Loucy (cell line): ENCODE measurements around the gene CAP2.

Source experiments
- H2AFZ ChIP-seq: fragments of 200-600 bp; sonication (generic); 2 replicates; pipeline ENCODE4 v1.6.0; 2016; ENCODE audit warnings: antibody characterized with exemption, mild to moderate bottlenecking, low read length, moderate library complexity
- H3F3A ChIP-seq: fragments of 200-600 bp; 2 replicates; pipeline ENCODE4 v1.6.0; 2016; ENCODE audit warnings: antibody characterized with exemption, low read depth, mild to moderate bottlenecking
- H3K27me3 ChIP-seq: fragments of 200-600 bp; sonication (generic); 2 replicates; pipeline ENCODE4 v1.6.1; 2014; ENCODE audit warnings: low read length, mild to moderate bottlenecking; ENCODE audit not compliant: insufficient read depth, poor library complexity, severe bottlenecking
- H3K36me3 ChIP-seq: fragments of 200-600 bp; sonication (generic); 2 replicates; pipeline ENCODE4 v1.6.1; 2016; ENCODE audit warnings: low read length; ENCODE audit not compliant: insufficient read depth
- H3K4me1 ChIP-seq: fragments of 200-600 bp; sonication (generic); 2 replicates; pipeline ENCODE4 v1.5.1; 2014; ENCODE audit warnings: low read length, mild to moderate bottlenecking; ENCODE audit not compliant: insufficient read depth, poor library complexity, severe bottlenecking
- H3K4me2 ChIP-seq: fragments of 200-600 bp; sonication (generic); 2 replicates; pipeline ENCODE4 v1.6.0; 2014; ENCODE audit warnings: antibody characterized with exemption, low read length, low read depth, mild to moderate bottlenecking; ENCODE audit not compliant: poor library complexity, severe bottlenecking
- H3K4me3 ChIP-seq: fragments of 200-600 bp; sonication (generic); 2 replicates; pipeline ENCODE4 v1.5.1; 2014; ENCODE audit warnings: low read length, mild to moderate bottlenecking, mixed read lengths; ENCODE audit not compliant: poor library complexity, severe bottlenecking
- H3K79me2 ChIP-seq: fragments of 200-600 bp; sonication (generic); 2 replicates; pipeline ENCODE4 v1.6.1; 2014; ENCODE audit warnings: low read length; ENCODE audit not compliant: insufficient read depth
- H3K9ac ChIP-seq: fragments of 200-600 bp; sonication (generic); 2 replicates; pipeline ENCODE4 v1.6.0; 2014; ENCODE audit warnings: mild to moderate bottlenecking, low read depth, low read length, moderate library complexity; ENCODE audit not compliant: poor library complexity, severe bottlenecking
- H3K9me2 ChIP-seq: fragments of 200-600 bp; sonication (generic); replicated peaks from 2 replicates; pipeline ENCODE4 v1.6.1; 2016; ENCODE audit warnings: low read depth, low read length, mixed read lengths
- H3K9me3 ChIP-seq: fragments of 200-600 bp; sonication (generic); 2 replicates; pipeline ENCODE4 v1.6.1; 2014; ENCODE audit warnings: mild to moderate bottlenecking, antibody characterized with exemption, low read length, low read depth; ENCODE audit not compliant: insufficient read depth
- H4K20me1 ChIP-seq: fragments of 200-600 bp; sonication (generic); 2 replicates; pipeline ENCODE4 v1.6.0; 2014; ENCODE audit warnings: antibody characterized with exemption, low read length, mild to moderate bottlenecking; ENCODE audit not compliant: insufficient read depth, poor library complexity, severe bottlenecking
- CTCF ChIP-seq: fragments of 200-600 bp; sonication (generic); conservative IDR thresholded peaks from 2 replicates; pipeline ENCODE4 v1.5.1; 2014; ENCODE audit warnings: mild to moderate bottlenecking, antibody characterized with exemption, low read length
- EZH2phosphoT487 ChIP-seq: fragments of 200-600 bp; IDR thresholded peaks from 2 replicates; pipeline ENCODE4 v1.6.1; 2018; ENCODE audit warnings: antibody characterized with exemption, mild to moderate bottlenecking, moderate library complexity, borderline replicate concordance

CAP2 gene

GRCh38 chr6:17442196-17442595 lies 48.8 kb downstream of the CAP2 start:
- H3K9ac ChIP-seq: no peak overlapping the region
- no peaks in the 10 kb centered on the region for H3K79me2 ChIP-seq
- H3K4me1 ChIP-seq: no peaks in the 10 kb centered on the region
- H3F3A ChIP-seq: no peaks in the 10 kb centered on the region
- no peaks in the 10 kb centered on the region for H3K9me3 ChIP-seq
- no peak overlapping the region for H3K4me2 ChIP-seq
- no peaks in the 10 kb centered on the region for H3K36me3 ChIP-seq
- H2AFZ ChIP-seq: no peak overlapping the region
- H4K20me1 ChIP-seq: no peaks in the 10 kb centered on the region
- no peak overlapping the region for H3K4me3 ChIP-seq
- H3K27me3 ChIP-seq: no peaks in the 10 kb centered on the region
- no peaks in the 10 kb centered on the region for H3K9me2 ChIP-seq
- TF ChIP-seq CTCF (no peak), EZH2phosphoT487 (no peak)

- Histone ChIP-seq H3K4me1 (peaks cover 8% of the 10 kb centered on the region), H3F3A (no peaks in the 10 kb centered on the region; the same call in 1 of the 2 replicates), H3K79me2 (no peaks in the 10 kb centered on the region), H3K36me3 (no peaks in the 10 kb centered on the region), H3K9ac (no peak overlapping the region), H3K4me3 (no peak overlapping the region), H3K4me2 (no peak overlapping the region), H3K9me3 (no peaks in the 10 kb centered on the region), H3K27me3 (no peaks in the 10 kb centered on the region), H2AFZ (no peak overlapping the region), H4K20me1 (no peaks in the 10 kb centered on the region), H3K9me2 (no peaks in the 10 kb centered on the region)
- TF ChIP-seq EZH2phosphoT487 (no peak), CTCF (no peak)
Measured at GRCh38 chr6:17446713-17447112, 53.3 kb downstream of the CAP2 start.

GRCh38 chr6:17448165-17448564 lies 54.8 kb downstream of the CAP2 start:
- no peaks in the 10 kb centered on the region for H3K79me2 ChIP-seq
- H3K4me2 ChIP-seq: no peak overlapping the region
- H3K4me1 ChIP-seq: peaks cover 8% of the 10 kb centered on the region
- no peaks in the 10 kb centered on the region for H3K9me3 ChIP-seq
- no peaks in the 10 kb centered on the region; the same call in 1 of the 2 replicates for H3F3A ChIP-seq
- no peaks in the 10 kb centered on the region for H3K9me2 ChIP-seq
- no peak for TF ChIP-seq CTCF
- TF ChIP-seq EZH2phosphoT487: no peak
- H4K20me1 ChIP-seq: no peaks in the 10 kb centered on the region
- no peaks in the 10 kb centered on the region for H3K36me3 ChIP-seq
- H3K9ac ChIP-seq: no peak overlapping the region
- H3K27me3 ChIP-seq: no peaks in the 10 kb centered on the region
- H2AFZ ChIP-seq: no peak overlapping the region
- H3K4me3 ChIP-seq: no peak overlapping the region
